Fibroblast of pulmonary artery (primary cell): ENCODE results near the gene ST6GALNAC3.
"Not testable (repeated sequence)": the region's sequence is repeated elsewhere in the genome, so short reads cannot be mapped to it uniquely, and the experiment has no call there.

Experiments
- DNase-seq: peaks from one replicate; pipeline ENCODE4 v3.0.0-alpha.2; 2010; ENCODE audit warnings: low read depth
- H3K4me3 ChIP-seq: replicated peaks from 2 replicates; pipeline ENCODE4 v1.5.1; 2011; ENCODE audit warnings: low read depth, mild to moderate bottlenecking, control low read depth, low read length, moderate library complexity
- CTCF ChIP-seq: IDR thresholded peaks from 2 replicates; pipeline ENCODE4 v1.5.1; 2011; ENCODE audit warnings: mild to moderate bottlenecking, control low read depth, low read length, inconsistent platforms; ENCODE audit errors: missing control alignments

Gene ST6GALNAC3

DNA sequence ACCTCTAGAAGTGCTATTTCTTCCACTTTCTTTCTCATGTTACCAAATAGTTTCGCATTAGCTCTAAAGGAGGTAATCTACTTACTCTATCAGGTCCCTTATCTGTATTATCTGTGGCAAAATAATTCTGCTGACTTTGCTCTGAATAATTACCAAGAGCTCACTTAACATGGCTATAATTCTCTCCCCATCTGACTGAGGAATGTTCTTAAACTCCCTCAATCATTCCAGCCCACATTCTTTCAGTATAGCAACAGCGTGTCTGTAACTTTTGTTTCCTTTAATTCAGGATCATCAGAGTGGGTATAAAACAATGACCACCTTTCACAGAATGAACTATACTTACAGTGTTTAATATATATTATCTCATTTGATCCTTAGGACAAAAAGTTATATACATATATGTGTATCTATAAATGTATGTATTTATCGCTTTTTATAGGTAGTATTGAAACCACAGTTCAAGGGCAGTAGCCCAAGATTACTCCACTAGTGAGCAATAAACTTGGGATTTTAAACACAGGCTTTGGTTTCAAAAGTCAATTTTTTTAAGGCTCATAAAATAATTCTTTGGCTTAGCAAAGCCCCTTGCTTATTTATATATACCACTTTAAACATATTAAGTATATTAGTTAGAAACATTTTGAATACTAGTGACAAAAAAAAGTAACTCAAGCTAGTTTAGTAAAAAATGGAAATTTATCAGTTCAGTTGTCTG, 36.1 kb upstream of the ST6GALNAC3 start:
- peak; percentile 31 for DNase-seq
- no peak for TF ChIP-seq CTCF
- no peak overlapping the region for H3K4me3 ChIP-seq

GRCh38 chr1:76046149-76046548, 28.4 kb upstream of the ST6GALNAC3 start:
- no peak for TF ChIP-seq CTCF
- no peak for DNase-seq
- H3K4me3 ChIP-seq = no peak overlapping the region

- no peak for TF ChIP-seq CTCF
- DNase-seq = no peak
- H3K4me3 ChIP-seq = no peak overlapping the region
These were observed 26.3 kb upstream of the ST6GALNAC3 start for GRCh38 chr1:76048219-76048618.

GRCh38 chr1:76048926-76049325, 25.6 kb upstream of the ST6GALNAC3 start:
- DNase-seq = no peak
- no peak for TF ChIP-seq CTCF
- no peak overlapping the region for H3K4me3 ChIP-seq

GRCh38 chr1:76049498-76049897, 25.0 kb upstream of the ST6GALNAC3 start:
- TF ChIP-seq CTCF = no peak
- DNase-seq = no peak
- no peak overlapping the region for H3K4me3 ChIP-seq

GRCh38 chr1:76050073-76050472, 24.5 kb upstream of the ST6GALNAC3 start:
- H3K4me3 ChIP-seq, DNase-seq: not testable (repeated sequence)

GRCh38 chr1:76053021-76053420, 21.5 kb upstream of the ST6GALNAC3 start:
- TF ChIP-seq CTCF = no peak
- DNase-seq = no peak
- no peak overlapping the region for H3K4me3 ChIP-seq

DNA sequence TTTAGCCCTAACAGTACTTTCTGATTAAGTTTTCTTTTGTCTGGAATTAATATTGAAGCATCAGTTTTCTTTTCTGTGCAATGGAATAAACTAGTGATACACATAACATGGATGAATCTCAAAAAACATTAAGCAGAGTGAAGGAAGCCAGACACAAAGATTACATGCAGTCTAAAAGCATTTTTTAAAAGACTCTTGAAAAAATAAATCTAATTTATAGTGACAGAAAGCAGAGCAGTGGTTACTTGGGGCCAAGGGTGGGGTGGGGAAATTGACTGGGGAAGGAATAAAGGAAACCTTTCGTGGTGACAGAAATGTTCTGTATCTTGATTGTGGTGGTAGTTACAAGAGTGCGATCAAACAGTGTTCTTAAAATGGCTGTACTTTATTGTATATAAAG, 20.2 kb upstream of the ST6GALNAC3 start:
- no peak for DNase-seq
- no peak overlapping the region for H3K4me3 ChIP-seq
- no peak for TF ChIP-seq CTCF
